Muscle of arm (tissue), 12 donors: Measurements from ENCODE around the gene GOLGA8R. TPM values are rescaled to one million over a fixed set of nuclear protein-coding genes. Genes with fewer than 3 reads are reported as not detected.

Experiments used
- polyA plus RNA-seq, 12 donors: library from polyadenylated mRNA; unstranded; fragments of 120-200 nt; gene quantifications; one replicate each; pipeline ENCODE4 v1.2.1, GENCODE V29; 2013; ENCODE audit not compliant: insufficient read length in 12 of 12

GOLGA8R gene
- polyA plus RNA-seq, 12 donors = 2.3 to 13.3 (median 7.7) TPM; not detected in 1

Other genes starting within 250 kb of the GOLGA8R start
- gene CHRFAM7A, start 20.7 kb downstream of the GOLGA8R start, polyA plus RNA-seq = 1 to 10 TPM in 6 of 12 donors, under 1 TPM in 4, not detected in 2; 0.67 to 5.2 (median 1.4) TPM
- 10 to 100 TPM in 1 of 12 donors, 1 to 10 TPM in 6, under 1 TPM in 2, not detected in 3; 0.41 to 11.5 (median 1.5) TPM for gene GOLGA8Q, start 137.8 kb upstream of the GOLGA8R start, polyA plus RNA-seq
- 1 to 10 TPM in 1 of 12 donors, under 1 TPM in 9, not detected in 2; 0.22 to 2.6 (median 0.48) TPM for gene GOLGA8H, start 189.8 kb upstream of the GOLGA8R start, polyA plus RNA-seq